ENCODE data around the gene MGAT5. TPM values are rescaled to one million over a fixed set of nuclear protein-coding genes. Genes with fewer than 3 reads are reported as not detected.

The MGAT5 gene
- total RNA-seq, 1 experiment from 2014 or later: 34.0 TPM

GRCh38 chr2:134269230-134269629 lies 15.4 kb downstream of the MGAT5 start:
- no peak for DNase-seq (ENCODE audit: low read depth, low spot score)
- no peaks in the 10 kb centered on the region for H4K20me1 ChIP-seq (ENCODE audit: insufficient read depth)
- TF ChIP-seq ZBTB33 (IDR thresholded peaks at IDR 0.05; ENCODE audit: extremely low read depth, insufficient replicate concordance, low read length) (no peak), TCF7L2 (IDR thresholded peaks at IDR 0.05; ENCODE audit: borderline replicate concordance, extremely low read depth, insufficient read depth, insufficient read length) (no peak), POLR2A (IDR thresholded peaks at IDR 0.05; ENCODE audit: borderline replicate concordance, extremely low read depth, insufficient read depth, insufficient read length) (no peak), CEBPB (IDR thresholded peaks at IDR 0.05; ENCODE audit: low read depth) (no peak), REST (IDR thresholded peaks at IDR 0.05; ENCODE audit: low read depth) (no peak), ELF1 (IDR thresholded peaks at IDR 0.05; ENCODE audit: borderline replicate concordance, low read depth) (no peak), CTCF (IDR thresholded peaks at IDR 0.05 in 2 of 3, conservative IDR thresholded peaks at IDR 0.05 in 1 of 3; ENCODE audit: borderline replicate concordance in 1 of 3, insufficient read depth in 1 of 3, low read depth in 2 of 3, low read length in 2 of 3) (no peak), ZFX (IDR thresholded peaks at IDR 0.05) (no peak), RAD21 (IDR thresholded peaks at IDR 0.05; ENCODE audit: low read depth) (no peak), ATF3 (IDR thresholded peaks at IDR 0.05) (no peak), ZNF274 (IDR thresholded peaks at IDR 0.05; ENCODE audit: low read depth, low read length) (no peak), YY1 (IDR thresholded peaks at IDR 0.05; ENCODE audit: extremely low read depth, insufficient replicate concordance, low read depth, low read length) (no peak), FOSL1 (IDR thresholded peaks at IDR 0.05; ENCODE audit: low read depth) (no peak), EZH2phosphoT487 (IDR thresholded peaks at IDR 0.05; ENCODE audit: borderline replicate concordance) (no peak), SRF (IDR thresholded peaks at IDR 0.05; ENCODE audit: low read depth) (no peak), JUND (IDR thresholded peaks at IDR 0.05) (no peak), CBX3 (IDR thresholded peaks at IDR 0.05; ENCODE audit: low read depth) (no peak)
- H3K4me2 ChIP-seq (ENCODE audit: low read length): no peak overlapping the region
- no peak overlapping the region for H3K27ac ChIP-seq (ENCODE audit: low read depth, low read length)
- ChIA-PET RAD21 (ENCODE audit: low non-redundant PET in 1 of 2, low total read pairs in 2 of 2, uncharacterized antibody in 2 of 2, unreplicated experiment in 2 of 2) (no interaction called here), CTCF (no interaction called here), POLR2A (no interaction called here)
- no peak overlapping the region for H3K4me3 ChIP-seq (replicated peaks in 1 of 2; ENCODE audit: low read depth in 1 of 2, low read length in 2 of 2)
- no peak overlapping the region for H3K9ac ChIP-seq (ENCODE audit: low read length)
- no peaks in the 10 kb centered on the region for H3K9me2 ChIP-seq (ENCODE audit: insufficient read depth)
- no TSS peak for BruUV-seq (replicated peaks)
- no peak for ATAC-seq
- H3K27me3 ChIP-seq (ENCODE audit: insufficient read depth, low read length): no peaks in the 10 kb centered on the region
- intact Hi-C loops (cut with micrococcal nuclease): no loop called here
- H3K36me3 ChIP-seq (ENCODE audit: control insufficient read depth in 1 of 2, insufficient read depth in 2 of 2, low read length in 2 of 2): no peaks in the 10 kb centered on the region
- no peaks in the 10 kb centered on the region for H3K4me1 ChIP-seq (ENCODE audit: control insufficient read depth in 1 of 2, insufficient read depth in 2 of 2, low read length in 2 of 2)
- no peaks in the 10 kb centered on the region for H3K9me3 ChIP-seq (ENCODE audit: control insufficient read depth in 1 of 2, insufficient read depth in 1 of 2, low read depth in 1 of 2, low read length in 2 of 2)
- no peak overlapping the region for H2AFZ ChIP-seq (ENCODE audit: low read depth, low read length, poor library complexity, severe bottlenecking)
- no peaks in the 10 kb centered on the region; the same call in 1 of the 2 replicates for H3K79me2 ChIP-seq (ENCODE audit: insufficient read depth, low read length)

Data from HCT116 (cell line).